AG10803 (cell line): Measurements from ENCODE around the gene FBXO46.

Experiments used
- DNase-seq: peaks from one replicate; pipeline ENCODE4 v3.0.0; 2010; ENCODE audit warnings: low read depth
- H3K4me3 ChIP-seq: 2 replicates; pipeline ENCODE4 v1.5.1; 2011; ENCODE audit warnings: mild to moderate bottlenecking, low read length, control low read depth
- CTCF ChIP-seq: conservative IDR thresholded peaks from 2 replicates; pipeline ENCODE4 v1.5.1; 2011; ENCODE audit warnings: mild to moderate bottlenecking, low read length, control low read depth, inconsistent platforms

FBXO46 gene

DNA sequence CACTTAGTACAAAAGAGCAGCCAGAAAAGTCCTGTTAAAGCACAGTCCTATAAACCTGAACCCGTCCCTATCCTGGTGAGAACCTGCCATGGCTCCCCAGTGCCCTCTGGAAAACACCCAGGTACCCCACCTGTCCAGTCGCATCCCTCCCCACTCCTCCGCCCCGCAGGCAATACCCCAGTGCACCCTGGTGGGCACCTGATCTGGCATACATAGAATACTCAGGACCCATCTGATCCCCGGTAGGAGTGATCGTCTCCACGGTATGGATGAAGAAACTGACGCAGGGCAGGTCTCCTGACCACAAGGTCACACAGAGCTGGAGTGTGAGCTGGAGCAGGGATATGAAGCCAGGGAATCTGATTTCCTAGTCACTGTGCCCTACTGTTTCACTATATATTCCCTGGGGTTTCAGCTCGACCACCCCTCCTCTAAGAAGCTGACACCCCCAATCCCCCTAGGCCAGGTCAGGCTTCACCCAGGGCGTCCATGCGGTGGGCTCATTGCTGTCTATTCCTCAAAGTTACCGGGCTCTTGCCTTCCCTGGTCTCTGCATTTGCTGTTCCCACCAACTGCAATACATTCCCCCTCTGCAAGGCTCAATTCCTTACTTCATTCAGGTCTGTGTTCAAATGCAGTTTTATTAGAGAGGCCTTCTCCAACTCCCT, 12.6 kb downstream of the FBXO46 start:
- no peak for TF ChIP-seq CTCF
- no peak for DNase-seq
- peak overlapping the region; percentile 58 for H3K4me3 ChIP-seq

GRCh38 chr19:45717131-45717982, 13.3 kb downstream of the FBXO46 start:
- peak overlapping the region; percentile 89 for H3K4me3 ChIP-seq
- peak; percentile 99 for DNase-seq
- peak; percentile 13 for TF ChIP-seq CTCF

DNA sequence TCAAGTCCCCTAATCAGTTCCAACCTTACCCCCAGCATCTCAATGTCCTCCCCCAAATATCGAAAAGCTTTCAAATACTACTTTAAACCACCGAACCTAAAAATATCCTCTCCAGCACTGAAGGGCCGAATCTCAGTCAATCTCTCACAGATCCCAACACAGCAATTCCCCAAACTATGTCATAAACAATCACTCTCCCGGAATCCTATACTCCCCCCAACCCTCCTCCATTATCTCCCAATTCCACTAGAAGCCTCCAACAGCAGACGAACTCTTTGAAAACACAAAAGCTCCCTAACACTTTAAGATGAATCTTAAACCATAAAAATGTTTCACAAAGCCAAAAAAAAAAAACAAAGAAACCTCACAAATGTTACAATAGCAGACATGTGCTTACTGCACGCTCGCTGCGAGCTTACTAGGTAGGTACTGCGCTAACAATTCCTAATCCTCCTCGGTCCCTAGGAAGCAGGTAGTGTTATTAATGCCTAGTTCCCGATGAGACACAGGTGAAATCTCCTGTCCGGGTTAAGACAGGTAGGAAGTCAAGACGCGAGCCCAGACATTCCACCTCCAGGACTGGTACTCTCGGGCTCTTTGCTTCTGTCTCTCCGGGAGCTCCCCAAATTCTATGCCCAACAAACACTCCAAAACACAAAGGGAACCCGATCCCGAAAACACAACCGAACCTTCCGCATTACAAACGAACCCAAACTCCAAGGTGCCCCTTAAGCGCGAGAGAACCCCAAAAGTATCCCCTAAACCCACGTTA, 14.2 kb downstream of the FBXO46 start:
- peak; percentile 31 for DNase-seq
- no peak for TF ChIP-seq CTCF
- H3K4me3 ChIP-seq, result peak overlapping the region; percentile 89

GRCh38 chr19:45715139-45715538, 15.6 kb downstream of the FBXO46 start:
- no peak for TF ChIP-seq CTCF
- DNase-seq, result no peak
- H3K4me3 ChIP-seq, result no peak overlapping the region

DNA sequence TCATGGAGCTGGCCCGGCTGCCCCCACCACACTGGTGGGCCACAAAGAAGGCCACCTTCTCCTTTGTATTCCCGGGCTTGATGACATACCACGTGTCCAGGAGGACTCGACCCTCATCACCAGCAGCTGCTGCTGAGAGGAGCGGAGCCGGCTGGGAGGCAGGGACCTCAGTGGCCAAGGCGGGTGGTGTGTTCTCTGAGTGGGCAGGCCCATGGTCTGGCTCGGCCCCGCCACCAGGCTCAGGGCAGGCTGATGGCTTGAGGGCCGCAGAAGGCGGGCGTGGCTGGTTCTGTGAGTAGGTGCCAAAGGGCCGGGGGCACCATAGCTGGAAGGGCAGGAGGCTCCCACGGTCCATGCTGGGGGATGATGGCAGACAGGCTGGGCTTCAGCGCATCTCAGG, 17.6 kb downstream of the FBXO46 start:
- DNase-seq, result no peak
- H3K4me3 ChIP-seq, result no peak overlapping the region
- no peak for TF ChIP-seq CTCF

DNA sequence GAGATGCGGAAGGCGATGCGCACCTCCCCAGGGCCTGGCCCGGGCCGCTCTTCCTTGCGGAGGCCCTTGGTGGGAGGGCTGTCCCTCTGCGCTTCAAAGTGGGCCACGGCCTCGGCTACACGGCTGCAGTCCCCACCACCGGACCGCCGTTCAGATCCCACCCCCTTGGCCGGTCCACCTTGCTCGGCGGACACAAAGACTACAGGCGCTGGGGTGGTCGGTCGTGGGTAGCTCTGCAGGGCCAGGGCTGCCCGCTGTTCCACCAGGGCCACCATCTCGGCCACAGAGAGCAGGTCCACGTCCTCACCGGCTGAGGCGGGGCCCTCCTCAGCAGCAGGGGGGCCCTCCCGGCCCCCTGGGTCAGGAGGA, 18.0 kb downstream of the FBXO46 start:
- H3K4me3 ChIP-seq, result no peak overlapping the region
- no peak for DNase-seq
- no peak for TF ChIP-seq CTCF
